A549 (cell line): Measurements from ENCODE around the gene ABCA3. TPM values are rescaled to one million over a fixed set of nuclear protein-coding genes. Genes with fewer than 3 reads are reported as not detected.

ENCODE experiments used
- BCL3 ChIP-seq: fragments of >200 bp; sonication (Bioruptor Twin); formaldehyde crosslinking; IDR thresholded peaks from 3 replicates; pipeline ENCODE4 v1.6.1; 2016
- CHD4 ChIP-seq: fragments of 200-600 bp; sonication (generic); IDR thresholded peaks from 2 replicates; pipeline ENCODE4 v1.6.1; 2016; ENCODE audit warnings: antibody characterized with exemption, mild to moderate bottlenecking, borderline replicate concordance
- CTCF ChIP-seq: fragments of >200 bp; sonication (Bioruptor Twin); formaldehyde crosslinking; IDR thresholded peaks from 3 replicates; pipeline ENCODE4 v1.5.1; 2016
- E2F6 ChIP-seq: IDR thresholded peaks from 2 replicates; pipeline ENCODE4 v1.6.1; 2012; ENCODE audit warnings: low read depth, borderline replicate concordance
- EHF ChIP-seq: fragments of 250-450 bp; sonication (Bioruptor Pico); IDR thresholded peaks from 2 replicates; pipeline ENCODE4 v1.5.0; 2020; ENCODE audit warnings: mild to moderate bottlenecking
- EHMT2 ChIP-seq: fragments of 200-600 bp; sonication (generic); IDR thresholded peaks from 2 replicates; pipeline ENCODE4 v1.6.1; 2016; ENCODE audit warnings: antibody characterized with exemption, low read depth, mild to moderate bottlenecking, moderate library complexity
- EP300 ChIP-seq, 2 experiments: fragments of >200 bp; sonication (Bioruptor Twin); formaldehyde crosslinking; IDR thresholded peaks; 2 replicates in 1 of 2; 3 replicates in 1 of 2; pipeline ENCODE4 v1.6.1; 2016 to 2017
- FOSB ChIP-seq: fragments of 250-450 bp; sonication (Bioruptor Pico); IDR thresholded peaks from 2 replicates; pipeline ENCODE4 v1.5.0; 2020; ENCODE audit warnings: mild to moderate bottlenecking, moderate library complexity
- GATA3 ChIP-seq: IDR thresholded peaks from 2 replicates; pipeline ENCODE4 v1.6.1; 2012; ENCODE audit warnings: borderline replicate concordance
- HES2 ChIP-seq: fragments of >200 bp; sonication (Bioruptor Twin); formaldehyde crosslinking; IDR thresholded peaks from 2 replicates; pipeline ENCODE4 v1.6.1; 2016
- HEYL ChIP-seq: fragments of 250-450 bp; sonication (Bioruptor Pico); IDR thresholded peaks from 2 replicates; pipeline ENCODE4 v1.8.0; 2021; ENCODE audit warnings: mild to moderate bottlenecking, moderate library complexity
- HOXB13 ChIP-seq: fragments of 250-450 bp; sonication (Bioruptor Pico); IDR thresholded peaks from 2 replicates; pipeline ENCODE4 v1.5.0; 2020; ENCODE audit warnings: low read depth, mild to moderate bottlenecking, moderate library complexity
- JUNB ChIP-seq: fragments of >200 bp; sonication (Bioruptor Twin); formaldehyde crosslinking; IDR thresholded peaks from 2 replicates; pipeline ENCODE4 v1.6.1; 2016
- KDM1A ChIP-seq: fragments of 200-600 bp; sonication (generic); IDR thresholded peaks from 2 replicates; pipeline ENCODE4 v1.6.1; 2016; ENCODE audit warnings: low read depth, mild to moderate bottlenecking
- MAX ChIP-seq: IDR thresholded peaks from 2 replicates; pipeline ENCODE4 v1.6.1; 2012
- MAZ ChIP-seq: fragments of 150-350 bp; IDR thresholded peaks from 2 replicates; pipeline ENCODE4 v1.6.1; 2014; ENCODE audit warnings: antibody characterized with exemption, low read depth, low read length, borderline replicate concordance
- NFE2L2 ChIP-seq: fragments of 150-350 bp; conservative IDR thresholded peaks from 2 replicates; pipeline ENCODE4 v1.6.1; 2014; ENCODE audit warnings: low read length
- POLR2AphosphoS2 ChIP-seq: conservative IDR thresholded peaks from 2 replicates; pipeline ENCODE4 v1.6.1; 2012; ENCODE audit warnings: low read length, improper control_type of control experiment, inconsistent platforms
- RCOR1 ChIP-seq: fragments of 150-350 bp; IDR thresholded peaks from 2 replicates; pipeline ENCODE4 v1.6.1; 2014; ENCODE audit warnings: antibody characterized with exemption, low read length, low read depth
- REST ChIP-seq: fragments of 200-600 bp; sonication (generic); IDR thresholded peaks from 2 replicates; pipeline ENCODE4 v1.6.1; 2016; ENCODE audit warnings: antibody characterized with exemption, mild to moderate bottlenecking, moderate library complexity
- SMC3 ChIP-seq: fragments of >200 bp; sonication (Bioruptor Twin); formaldehyde crosslinking; IDR thresholded peaks from 3 replicates; pipeline ENCODE4 v1.6.1; 2018; ENCODE audit warnings: inconsistent platforms
- ZC3H11A ChIP-seq: fragments of 450-650 bp; IDR thresholded peaks from 2 replicates; pipeline ENCODE4 v1.6.1; 2014; ENCODE audit warnings: antibody characterized with exemption, mild to moderate bottlenecking
- ZNF302 ChIP-seq: fragments of 250-450 bp; sonication (Bioruptor Pico); IDR thresholded peaks from 2 replicates; pipeline ENCODE4 v1.9.0; 2021; ENCODE audit warnings: inconsistent platforms, mild to moderate bottlenecking, moderate library complexity
- polyA plus RNA-seq, 4 experiments: library from polyadenylated mRNA; depleted of rRNA in 3 of 4; stranded (reverse); fragments of >200 nt; fragmentation: RNase III in 1 of 4; extraction: RNeasy Plus Mini Kit Qiagen cat#74134 plus additional on column Dnase treatment in 1 of 4; gene quantifications; 2 replicates in 3 of 4; 3 replicates in 1 of 4; pipeline ENCODE4 v1.2.3, GENCODE V29; 2011 to 2017

The ABCA3 gene
- polyA plus RNA-seq, 2 of the 4 experiments (the other 2 are of a cell fraction), result 6.4 to 9.9 TPM

- TF ChIP-seq REST, result no peak
- TF ChIP-seq GATA3, result no peak
- TF ChIP-seq HEYL (CRISPR knock-in tag), result peak; percentile 91
- 0 out of 2 replicates have a peak, but pooled peaks have one; percentile 5 for TF ChIP-seq NFE2L2
- no peak for TF ChIP-seq EP300 (IDR thresholded peaks at IDR 0.05)
- no peak for TF ChIP-seq CHD4
- TF ChIP-seq EHF (CRISPR knock-in tag), result peak; percentile 97
- TF ChIP-seq E2F6, result peak; percentile 100
- peak; percentile 92 for TF ChIP-seq SMC3
- TF ChIP-seq RCOR1, result no peak
- TF ChIP-seq POLR2AphosphoS2, result no peak
- no peak for TF ChIP-seq EHMT2
- TF ChIP-seq JUNB, result no peak
- no peak for TF ChIP-seq ZC3H11A
- TF ChIP-seq KDM1A, result no peak
- peak; percentile 89; the same call in 1 of the 2 replicates for TF ChIP-seq ZNF302
- peak; percentile 100 for TF ChIP-seq CTCF
- TF ChIP-seq MAX, result peak; percentile 100
- TF ChIP-seq BCL3, result no peak
- no peak for TF ChIP-seq FOSB
- peak; percentile 98 for TF ChIP-seq HOXB13 (CRISPR knock-in tag)
- no peak; the same call in 1 of the 2 replicates for TF ChIP-seq MAZ
- no peak for TF ChIP-seq HES2
- TF ChIP-seq, all 56 proteins: peak for 27
Measured at GRCh38 chr16:2340564-2341455, at the start of gene ABCA3 (continued).
